8988T (cell line): ENCODE measurements around the gene CLIC1.
A peak's percentile ranks its signal among the peaks of the same experiment; 100 is the strongest.

Experiments used
- DNase-seq: peaks from one replicate; pipeline ENCODE4 v3.0.0; 2011

CLIC1 gene

DNA sequence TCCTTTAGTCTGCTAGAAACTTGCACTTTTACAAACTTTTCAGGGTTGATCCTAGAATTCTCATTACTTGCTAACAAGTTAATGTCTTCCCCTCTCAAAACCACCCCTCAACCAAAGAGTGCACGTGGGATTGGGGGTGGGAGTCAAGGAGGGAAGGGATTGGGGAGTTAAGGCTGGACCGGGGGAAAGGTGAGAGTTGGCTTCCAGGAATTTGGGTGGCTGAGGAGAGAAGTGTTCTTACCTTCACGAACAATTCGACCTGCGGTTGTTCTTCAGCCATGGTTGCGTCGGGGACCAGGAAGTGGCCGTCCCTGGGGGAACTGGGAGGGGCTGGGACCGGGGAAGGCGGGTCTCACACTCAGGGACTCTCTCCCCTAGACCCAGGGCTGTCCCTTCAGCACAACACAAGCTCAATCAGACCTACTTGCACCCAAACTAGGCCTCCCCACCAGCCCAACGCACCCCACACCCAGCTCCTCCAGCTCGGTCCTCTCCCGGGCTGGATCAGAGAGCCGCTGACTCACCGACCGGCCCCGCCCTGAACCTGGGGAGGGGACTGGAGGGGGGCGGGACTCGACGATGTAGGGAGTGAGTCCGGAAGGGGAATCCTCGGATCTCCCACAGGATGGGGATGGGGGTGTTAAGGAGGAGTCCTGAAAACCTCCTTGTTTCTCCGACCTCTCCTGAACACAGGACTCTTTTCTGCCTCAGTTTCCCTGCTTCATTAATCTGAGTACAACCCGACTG, at the start of gene CLIC1:
Gene CLIC1, minus strand, starts transcription at position 510 of the 747 bp plus-strand sequence. Its CDS starts 230 bp downstream, at position 280.
- DNase-seq, result peak; percentile 88

DNA sequence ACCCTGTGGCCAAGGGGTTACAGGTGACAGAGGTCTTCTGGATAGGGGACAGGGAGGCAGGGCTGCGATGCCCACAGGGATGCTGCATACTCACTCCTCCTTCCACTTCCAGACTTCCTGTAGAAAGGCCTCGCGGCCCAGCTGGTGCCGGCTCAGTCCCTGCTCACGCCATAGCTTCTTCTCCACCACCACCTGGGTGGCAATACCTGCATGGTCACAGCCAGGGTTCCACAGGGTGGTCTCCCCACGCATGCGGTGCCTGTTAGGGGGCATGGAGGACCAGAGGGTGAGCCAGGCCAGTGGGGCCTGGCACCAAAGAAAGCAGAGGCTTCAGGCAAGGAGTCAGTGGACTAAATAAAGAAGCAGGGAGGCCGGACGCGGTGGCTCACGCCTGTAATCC, 49.1 kb upstream of the CLIC1 start:
- DNase-seq, result no peak

DNA sequence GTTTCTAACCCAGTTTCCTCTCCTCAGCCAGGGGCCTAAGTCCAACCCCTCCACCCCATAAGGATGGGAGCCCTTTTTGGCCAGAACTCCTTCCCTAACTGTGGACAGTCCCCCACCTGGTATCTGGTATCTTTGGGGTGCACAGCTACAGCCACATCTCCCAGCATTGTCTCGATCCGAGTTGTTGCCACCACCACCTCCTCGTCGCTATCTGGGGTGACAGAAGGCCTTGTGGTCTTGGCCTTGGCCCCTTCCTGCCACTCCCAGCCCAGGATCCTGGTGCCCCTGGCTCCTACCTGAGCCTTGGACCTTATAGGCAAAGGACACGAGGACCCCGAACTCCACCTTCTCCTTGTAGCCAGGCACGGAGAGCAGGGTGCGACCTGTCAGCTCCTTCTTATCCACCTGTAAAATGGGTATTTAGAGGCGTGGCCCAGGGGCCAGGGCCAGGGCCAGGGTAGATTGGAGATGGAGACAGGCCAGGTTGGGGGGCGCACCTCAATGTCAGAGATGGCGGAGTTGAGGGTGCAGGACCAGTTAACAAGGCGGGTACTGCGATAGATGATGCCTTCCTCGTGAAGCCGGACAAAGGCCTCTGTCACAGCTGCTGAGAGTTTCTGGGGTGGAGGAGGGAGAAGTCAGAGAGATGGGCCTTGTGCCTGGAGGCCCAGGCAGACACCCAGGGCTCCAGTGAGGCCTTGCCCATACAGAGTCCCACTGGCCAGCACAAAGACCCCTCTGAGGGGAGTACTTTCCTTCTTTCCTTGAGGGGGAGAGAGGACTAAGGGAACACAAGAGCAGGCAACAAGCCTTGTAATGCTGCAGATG, 48.0 kb upstream of the CLIC1 start:
- DNase-seq, result no peak

DNA sequence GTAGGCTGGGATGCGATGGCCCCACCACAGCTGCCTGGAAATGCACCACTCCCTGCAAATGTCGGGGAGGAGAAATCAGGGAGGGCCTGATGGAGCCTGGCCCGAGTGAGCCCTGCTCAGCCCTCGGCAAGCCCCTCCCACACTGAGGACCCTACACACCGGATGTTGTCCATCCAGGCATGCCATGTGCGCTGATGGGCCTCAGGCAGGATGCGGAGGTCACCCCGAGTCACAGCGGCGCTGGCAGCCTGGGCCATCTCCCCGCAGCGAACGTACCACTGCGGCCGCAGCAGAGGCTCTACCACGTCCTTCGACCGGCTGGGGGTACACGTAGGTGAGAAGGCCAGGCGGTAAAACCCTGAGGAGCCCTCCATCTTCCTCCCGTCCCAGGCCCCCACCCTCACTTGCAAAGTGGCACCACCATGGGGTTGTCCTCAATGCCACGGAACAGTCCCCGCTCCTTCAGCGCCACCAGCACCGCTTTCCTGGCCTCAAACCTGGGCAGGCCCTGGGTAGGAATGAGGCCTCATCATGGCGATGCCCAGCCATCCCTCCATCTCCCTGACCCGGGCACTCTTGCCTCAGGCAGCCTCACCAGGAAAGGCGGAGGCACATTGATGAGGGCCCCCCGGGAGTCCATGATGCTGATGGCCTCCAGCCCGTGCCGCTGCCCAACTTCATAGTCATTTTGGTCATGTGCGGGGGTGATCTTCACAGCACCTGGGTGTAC, 46.0 kb upstream of the CLIC1 start:
- no peak for DNase-seq

DNA sequence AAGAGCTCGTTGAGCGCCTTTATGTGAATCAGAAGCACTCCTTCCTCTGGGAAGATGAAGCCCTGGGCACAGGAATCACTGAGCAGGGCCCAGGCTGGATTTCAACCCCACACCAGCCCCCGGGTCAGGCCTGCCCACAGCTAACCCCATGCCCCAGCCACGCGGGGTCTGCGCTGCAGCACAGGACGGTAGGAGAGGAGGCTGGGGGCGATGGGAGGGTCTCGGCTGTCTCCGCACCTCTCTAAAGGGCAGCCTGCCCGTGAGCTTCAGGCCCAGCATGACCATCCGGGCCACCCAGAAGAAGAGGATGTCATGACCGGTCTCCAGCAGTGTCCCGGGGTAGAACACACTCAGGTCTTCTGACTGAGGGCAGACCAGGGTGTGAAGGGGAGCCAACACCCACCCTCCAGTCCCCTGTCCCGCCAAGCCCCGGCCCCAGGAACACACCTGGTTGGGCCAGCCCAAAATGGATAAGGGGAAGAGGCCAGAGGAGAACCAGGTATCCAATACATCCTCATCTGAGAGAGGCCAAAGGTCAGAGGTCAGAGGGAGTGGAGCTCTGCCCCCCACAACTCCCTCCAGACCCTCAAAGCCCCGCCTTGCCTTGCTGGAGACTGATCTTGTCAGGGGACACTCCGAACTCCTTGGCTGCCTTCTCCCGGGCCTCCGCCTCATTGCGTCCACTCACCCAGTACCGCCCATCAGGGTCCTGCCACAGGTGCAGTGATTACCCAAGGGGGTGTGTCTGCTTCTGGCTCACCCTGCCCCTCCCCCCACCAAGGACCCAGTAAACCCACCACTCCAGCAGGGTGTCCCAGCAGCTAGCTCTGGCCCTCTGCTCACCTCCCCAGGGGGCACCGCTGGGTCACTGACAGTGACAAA, 45.2 kb upstream of the CLIC1 start:
- DNase-seq, result no peak

DNA sequence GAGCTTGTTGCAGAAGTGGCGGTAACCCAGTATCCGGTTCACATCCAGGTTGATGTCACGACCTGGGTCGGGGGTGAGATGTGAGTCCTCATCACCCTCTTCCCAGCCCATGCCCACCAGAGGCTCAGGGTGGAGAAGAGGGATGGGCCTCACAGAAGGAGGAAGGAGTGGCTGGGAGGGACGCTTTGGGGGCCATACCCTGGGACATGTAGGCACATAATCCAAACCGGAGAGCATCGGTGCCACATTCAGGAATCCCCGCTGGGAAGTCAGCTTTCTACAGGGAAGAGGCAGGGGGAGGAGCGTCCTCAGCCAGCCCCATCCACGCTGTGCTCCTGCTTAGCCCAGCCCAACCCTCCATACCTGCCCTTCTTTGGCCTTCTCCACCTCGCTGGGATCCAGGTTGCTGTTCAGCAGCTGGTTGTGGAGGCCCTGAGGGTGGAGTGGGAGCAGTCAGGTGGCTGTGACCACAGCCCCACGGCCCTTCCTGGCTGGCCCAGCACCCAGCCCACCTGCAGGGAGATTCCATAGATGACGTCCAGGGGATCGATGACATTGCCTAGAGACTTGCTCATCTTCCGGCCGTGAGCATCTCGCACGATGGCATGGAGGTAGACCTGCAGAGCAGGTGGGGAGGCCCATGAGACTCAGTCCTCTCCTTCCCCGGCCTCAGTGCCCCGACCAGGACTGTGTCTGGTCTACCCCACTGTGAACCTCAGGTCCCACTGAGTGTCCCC, 44.3 kb upstream of the CLIC1 start:
- DNase-seq, result no peak

DNA sequence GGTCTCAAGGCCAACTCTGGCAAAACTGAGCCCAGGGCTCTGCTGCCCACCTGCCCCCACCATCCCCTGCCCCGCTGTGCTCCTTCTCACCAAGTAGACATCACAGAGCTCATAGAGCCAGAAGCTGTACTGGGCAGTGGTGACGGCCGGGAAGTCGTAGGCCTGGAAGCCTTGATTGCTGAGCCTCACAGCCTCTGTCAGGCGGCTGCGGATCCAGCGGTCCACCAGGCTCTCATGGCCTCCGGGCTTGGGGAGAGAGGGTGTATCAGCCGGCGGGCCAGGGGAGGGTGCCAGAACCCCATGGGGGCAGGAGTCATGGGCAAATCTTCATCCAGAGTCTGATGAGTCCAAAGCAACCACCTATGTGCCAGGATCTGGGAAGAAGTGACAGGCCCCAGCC, 43.6 kb upstream of the CLIC1 start:
- DNase-seq, result no peak

DNA sequence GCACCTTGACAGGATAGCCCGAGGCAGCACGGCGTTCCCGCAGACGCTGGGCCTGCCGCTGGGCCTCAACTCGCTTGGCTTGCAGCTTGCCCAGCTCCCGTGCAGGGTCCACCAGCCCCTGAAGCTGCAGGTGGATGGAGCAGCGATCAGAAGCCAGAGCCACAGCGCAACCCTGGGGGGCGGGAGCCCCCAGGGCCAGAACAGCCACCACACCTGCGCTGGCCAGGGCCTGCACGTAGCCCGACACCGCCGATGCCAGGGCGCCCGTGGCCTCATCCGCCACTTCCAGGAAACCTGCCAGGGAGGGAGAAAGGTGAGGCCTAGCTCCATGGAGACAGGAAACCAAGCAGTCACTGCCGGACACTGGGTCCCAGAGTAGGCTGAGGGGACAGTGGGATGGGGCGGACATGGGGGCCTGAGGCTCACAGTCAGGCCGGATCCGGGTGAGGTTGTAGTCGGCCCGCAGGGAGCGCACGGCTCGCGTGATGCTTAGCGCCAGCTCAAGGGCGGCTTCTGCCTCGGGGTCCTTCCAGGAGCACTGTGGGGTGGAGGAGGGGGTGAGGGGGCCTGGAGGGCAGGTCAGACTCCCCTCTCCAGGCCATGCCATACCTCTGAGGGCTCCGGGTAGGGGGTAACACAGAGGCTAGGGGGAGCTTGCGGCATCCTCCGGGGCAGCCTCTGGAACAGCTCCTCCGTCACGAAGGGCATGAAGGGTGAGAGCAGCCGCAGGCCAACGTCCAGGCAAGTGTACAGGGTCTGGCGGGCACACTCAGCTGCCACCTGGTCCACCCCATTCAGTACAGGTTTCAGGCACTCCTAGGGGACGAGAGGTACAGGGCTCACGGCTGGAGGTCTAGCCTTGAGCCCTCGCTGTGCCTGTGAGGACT, 42.9 kb upstream of the CLIC1 start:
- DNase-seq, result no peak

DNA sequence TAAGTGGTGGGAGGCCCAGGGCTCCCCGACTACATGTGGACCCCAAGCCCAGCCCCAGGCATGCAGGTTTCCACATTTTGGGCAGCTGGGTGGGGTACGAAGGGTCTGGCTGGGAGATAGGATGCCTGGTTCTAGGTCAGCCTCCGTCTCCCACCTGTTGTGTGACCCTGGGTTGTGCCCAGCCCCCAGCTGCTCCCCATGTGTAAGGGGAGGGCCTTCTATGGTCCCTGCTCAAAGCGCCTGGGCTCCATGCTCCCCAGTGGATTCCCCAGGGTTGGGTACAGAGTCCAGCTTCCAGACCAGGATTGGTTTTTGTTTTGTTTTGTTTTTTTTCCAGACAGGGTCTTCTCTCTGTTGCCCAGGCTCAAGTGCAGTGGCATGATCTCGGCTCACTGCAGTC, 41.9 kb upstream of the CLIC1 start:
- no peak for DNase-seq

DNA sequence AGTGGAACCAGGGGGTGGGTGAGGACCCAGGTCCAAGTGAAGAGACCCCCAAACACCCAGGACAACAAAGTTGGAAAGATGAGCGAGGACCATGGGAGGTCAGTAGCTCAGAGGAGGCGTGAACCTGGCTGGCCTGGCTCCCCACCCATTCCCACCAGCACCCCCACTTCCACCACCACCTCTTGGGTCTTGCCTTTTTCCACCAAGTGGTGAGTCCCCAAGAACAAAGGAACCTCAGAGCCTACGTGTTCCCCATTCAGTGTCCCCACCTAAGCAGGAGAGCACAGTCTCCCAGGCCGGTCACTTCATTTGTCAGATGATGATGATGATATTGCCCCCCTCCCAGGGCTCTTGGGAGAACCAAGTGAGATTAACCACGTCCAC, 41.3 kb upstream of the CLIC1 start:
- DNase-seq, result no peak

DNA sequence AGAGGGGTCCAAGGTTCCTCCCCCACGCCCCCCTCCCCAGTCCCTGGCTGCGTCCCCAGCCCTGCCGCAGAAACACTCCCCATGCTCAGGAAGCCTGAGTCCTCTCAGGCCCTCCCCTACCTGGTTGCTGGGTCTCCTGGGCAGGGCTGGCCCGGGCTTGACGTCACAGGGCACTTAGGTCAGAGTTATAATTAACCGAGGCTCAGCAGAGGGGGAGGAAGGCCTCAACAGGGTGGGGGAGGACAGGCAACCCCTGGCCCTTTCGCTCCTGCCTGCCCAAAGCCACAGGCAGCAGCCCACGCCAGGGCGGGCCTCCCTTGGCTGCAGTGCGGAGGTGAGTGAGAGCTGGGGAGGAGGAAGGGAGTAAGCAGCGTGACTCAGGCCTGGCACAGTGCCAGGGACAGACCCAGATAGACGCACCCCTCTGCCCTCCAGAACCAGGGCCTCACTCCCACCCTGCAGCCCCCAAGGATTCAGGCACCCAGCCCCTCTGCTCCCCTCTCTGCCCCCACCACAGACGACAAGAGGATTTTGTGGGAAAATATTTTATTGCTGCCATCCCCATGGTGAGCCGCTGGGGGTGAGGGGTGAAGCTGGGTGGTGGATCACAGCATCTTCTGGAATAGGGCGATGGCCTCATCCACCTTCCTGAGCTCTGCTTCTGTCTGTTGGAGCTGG, 40.8 kb upstream of the CLIC1 start, which contains the start of gene VWA7:
Gene VWA7, minus strand, starts transcription at position 340 of the 678 bp plus-strand sequence. CDS start 549 bp downstream, outside the sequence.
- peak; percentile 83 for DNase-seq

DNA sequence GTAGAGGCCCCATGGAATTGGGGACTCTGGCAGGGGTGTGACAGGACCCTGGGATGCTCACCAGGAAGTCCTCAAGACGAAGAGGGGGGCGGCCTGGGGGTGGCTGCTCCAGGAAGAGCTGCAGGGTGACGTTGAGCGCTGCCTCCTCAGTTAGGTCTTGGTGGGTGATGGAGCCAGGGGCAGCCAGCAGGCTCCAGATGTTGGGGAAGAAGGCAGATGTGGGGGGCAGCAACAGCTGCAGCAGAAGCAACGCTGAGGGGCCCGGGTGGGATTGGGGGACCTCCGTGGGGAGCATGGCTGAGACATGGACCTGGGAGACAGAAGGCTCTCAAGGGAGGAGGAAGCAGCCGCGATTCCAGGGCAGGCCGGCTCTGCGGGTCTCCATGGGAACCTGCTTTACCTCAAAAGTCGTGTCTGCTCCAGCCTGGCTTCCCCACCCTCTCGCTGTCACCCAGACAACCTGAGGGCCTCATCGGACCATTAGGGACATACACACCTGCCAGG, 40.2 kb upstream of the CLIC1 start:
- DNase-seq, result no peak

DNA sequence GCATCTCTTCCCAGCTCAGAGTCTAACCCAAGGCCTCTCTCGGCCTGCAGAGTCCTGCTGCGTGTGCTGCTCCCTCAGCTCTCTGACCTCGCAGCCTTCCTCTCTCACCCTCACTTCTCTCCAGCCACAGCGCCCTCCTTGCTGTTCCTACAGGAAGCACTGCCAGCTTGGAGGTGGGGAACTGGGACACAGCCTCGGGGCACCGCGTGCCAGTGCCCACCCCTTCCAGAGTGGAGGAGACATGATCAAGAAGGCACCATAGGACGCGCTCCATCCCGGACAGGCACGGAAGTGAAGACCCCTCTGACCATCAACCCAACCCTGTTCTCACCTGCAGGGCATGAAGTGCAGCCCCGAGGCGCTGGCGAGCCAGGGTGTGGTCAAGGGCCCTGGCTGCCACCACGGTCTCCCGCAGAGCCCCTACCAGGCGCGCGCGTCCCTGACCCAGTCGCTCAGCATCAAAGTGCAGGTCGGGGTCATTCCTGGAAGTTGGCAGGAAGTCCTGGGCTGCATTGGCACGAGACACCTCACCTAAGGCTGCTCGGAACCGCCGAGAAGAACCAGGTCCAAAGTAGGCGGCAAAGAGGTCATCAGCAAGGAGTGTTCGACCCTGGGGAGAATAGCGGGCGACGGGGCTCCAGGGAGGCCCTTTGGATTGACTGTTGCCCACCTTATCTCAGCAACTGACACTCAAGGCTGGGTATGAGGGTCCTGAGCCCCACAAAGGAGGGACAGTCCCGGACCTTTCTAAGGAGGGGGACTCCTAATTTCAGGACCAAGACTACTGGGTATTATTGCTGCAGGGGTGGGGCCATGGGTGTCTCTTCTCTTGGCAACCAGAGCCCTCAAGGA, 39.5 kb upstream of the CLIC1 start:
- DNase-seq, result no peak

DNA sequence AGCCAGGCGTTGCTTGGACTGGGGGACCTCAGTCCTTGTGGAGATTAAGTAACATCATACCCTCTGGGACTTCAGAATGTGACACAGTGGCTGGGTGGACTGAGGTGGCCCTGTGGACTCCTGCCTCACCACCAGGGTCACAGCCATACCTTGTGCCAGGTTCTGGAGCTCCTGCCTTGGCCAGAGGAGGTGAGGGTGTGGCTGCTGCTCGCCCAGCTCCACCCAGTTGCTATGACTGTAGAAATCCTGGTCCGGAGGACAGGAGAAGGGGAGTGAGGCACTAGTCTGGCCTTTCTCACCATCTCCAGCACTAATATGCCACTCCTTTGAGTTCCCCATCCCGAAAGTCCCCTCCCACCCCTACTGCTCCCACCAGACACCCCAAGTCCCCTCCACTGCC, 38.9 kb upstream of the CLIC1 start:
- no peak for DNase-seq

DNA sequence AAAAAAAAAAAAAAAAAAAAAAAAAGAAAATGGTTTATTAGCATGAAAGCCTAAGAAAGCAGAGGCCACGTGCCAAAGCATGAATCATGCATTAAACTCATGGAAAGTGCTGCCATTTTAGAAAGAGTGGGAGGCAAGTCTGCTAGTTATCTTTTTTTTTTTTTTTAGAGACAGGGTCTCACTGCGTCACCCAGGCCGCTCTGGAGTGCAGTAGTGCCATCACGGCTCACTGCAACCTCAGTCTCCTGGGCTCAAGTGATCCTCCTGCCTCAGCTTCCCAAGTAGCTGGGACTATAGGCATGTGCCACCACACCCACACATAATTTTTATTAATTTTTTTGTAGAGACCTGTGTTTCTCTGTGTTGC, 35.6 kb upstream of the CLIC1 start:
- no peak for DNase-seq

DNA sequence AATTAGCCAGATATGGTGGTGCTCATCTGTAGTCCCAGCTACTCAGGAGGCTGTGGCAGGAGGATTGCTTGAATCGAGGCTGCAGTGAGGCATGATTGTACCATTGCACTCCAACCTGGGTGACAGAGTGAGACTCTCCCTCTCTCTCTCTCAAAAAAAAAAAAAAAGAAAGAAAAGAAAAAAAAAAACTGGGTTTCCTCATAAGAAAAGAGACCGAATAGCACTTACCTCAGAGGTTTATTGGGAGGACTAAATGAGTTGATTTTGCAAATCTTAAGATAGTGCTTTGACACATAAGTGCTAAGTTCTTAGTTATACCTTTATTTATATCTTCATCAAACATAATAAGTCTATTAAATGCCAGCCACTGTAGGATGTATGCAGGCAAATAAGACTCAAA, 34.5 kb upstream of the CLIC1 start:
- no peak for DNase-seq

DNA sequence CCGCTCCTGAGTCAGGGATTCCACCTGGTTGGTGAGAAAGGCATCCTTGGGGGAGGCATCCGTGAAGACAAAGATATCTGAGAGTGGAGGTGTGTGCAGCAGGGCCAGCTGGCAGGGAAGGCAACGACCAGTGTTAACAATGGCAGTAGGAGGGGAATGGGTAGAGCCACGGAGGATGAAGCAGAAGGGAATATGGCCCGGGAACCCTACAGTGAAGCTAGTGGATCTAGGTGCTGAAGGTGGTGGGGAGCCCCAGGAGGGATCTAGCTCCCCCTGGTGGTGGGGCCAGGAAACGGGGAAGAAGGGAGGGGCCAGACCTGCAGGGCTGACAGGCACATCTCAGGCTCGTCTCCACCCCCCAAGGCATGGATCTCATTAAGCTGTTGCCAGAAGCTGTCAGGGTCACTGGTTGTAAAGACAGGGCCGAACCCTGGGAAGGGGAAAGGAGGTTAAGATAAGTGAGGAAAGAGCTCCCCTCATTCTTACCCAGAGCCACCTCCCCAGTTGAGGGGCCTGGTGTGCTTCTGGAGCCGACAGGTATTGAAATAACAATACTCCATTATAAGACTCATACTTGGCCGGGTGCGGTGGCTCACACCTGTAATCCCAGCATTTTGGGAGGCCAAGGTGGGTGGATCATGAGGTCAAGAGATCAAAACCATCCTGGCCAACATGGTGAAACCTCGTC, 33.5 kb upstream of the CLIC1 start:
- peak; percentile 97 for DNase-seq
